HepG2 (cell line): ENCODE results near the gene MAPK8IP1. TPM values are rescaled to one million over a fixed set of nuclear protein-coding genes. Genes with fewer than 3 reads are reported as not detected.

Experiments
- DNMT1 ChIP-seq: sonication (generic); formaldehyde crosslinking; IDR thresholded peaks from 2 replicates; pipeline ENCODE4 v1.5.1; 2020; ENCODE audit warnings: mild to moderate bottlenecking, missing genetic modification reagents
- EHMT2 ChIP-seq: fragments of 200-600 bp; sonication (generic); IDR thresholded peaks from 2 replicates; pipeline ENCODE4 v1.7.0; 2017; ENCODE audit warnings: antibody characterized with exemption, low read depth, low read length, borderline replicate concordance
- PAF1 ChIP-seq: IDR thresholded peaks from 2 replicates; pipeline ENCODE4 v1.6.1; 2016; ENCODE audit warnings: missing genetic modification reagents, missing compliant biosample characterization
- PREB ChIP-seq: sonication (generic); formaldehyde crosslinking; IDR thresholded peaks from 2 replicates; pipeline ENCODE4 v1.4.0; 2020; ENCODE audit warnings: missing genetic modification reagents
- SP2 ChIP-seq: sonication (generic); formaldehyde crosslinking; IDR thresholded peaks from 2 replicates; pipeline ENCODE4 v1.5.1; 2020; ENCODE audit warnings: mild to moderate bottlenecking, missing genetic modification reagents
- TBX3 ChIP-seq: fragments of 450-650 bp; IDR thresholded peaks from 2 replicates; pipeline ENCODE4 v1.6.1; 2017; ENCODE audit warnings: antibody characterized with exemption, mild to moderate bottlenecking, inconsistent platforms, borderline replicate concordance
- TFE3 ChIP-seq: IDR thresholded peaks from 2 replicates; pipeline ENCODE4 v1.6.1; 2016
- TOE1 ChIP-seq: sonication (generic); formaldehyde crosslinking; IDR thresholded peaks from 2 replicates; pipeline ENCODE4 v1.4.0; 2020; ENCODE audit warnings: mild to moderate bottlenecking, missing genetic modification reagents
- XBP1 ChIP-seq: sonication (generic); formaldehyde crosslinking; IDR thresholded peaks from 2 replicates; pipeline ENCODE4 v1.5.0; 2020; ENCODE audit warnings: missing genetic modification reagents
- ZBTB38 ChIP-seq: sonication (generic); formaldehyde crosslinking; IDR thresholded peaks from 2 replicates; pipeline ENCODE4 v1.5.1; 2020; ENCODE audit warnings: mild to moderate bottlenecking, missing genetic modification reagents
- ZBTB40 ChIP-seq, 2 experiments: fragments of 450-650 bp in 1 of 2; sonication (generic) in 1 of 2; formaldehyde crosslinking in 1 of 2; IDR thresholded peaks; 2 replicates each; pipeline versions ENCODE4 v1.6.1 to v1.8.0; 2016 to 2022; ENCODE audit warnings: antibody characterized with exemption in 1 of 2, mild to moderate bottlenecking in 1 of 2, missing genetic modification reagents in 1 of 2
- ZFP36 ChIP-seq: fragments of 150-350 bp; IDR thresholded peaks from 2 replicates; pipeline ENCODE4 v1.6.1; 2018; ENCODE audit warnings: borderline replicate concordance, low read length, low read depth; ENCODE audit not compliant: partially characterized antibody
- ZKSCAN8 ChIP-seq: IDR thresholded peaks from 2 replicates; pipeline ENCODE4 v1.6.1; 2016; ENCODE audit warnings: borderline replicate concordance, missing genetic modification reagents, missing compliant biosample characterization
- ZMAT5 ChIP-seq: sonication (generic); formaldehyde crosslinking; IDR thresholded peaks from 2 replicates; pipeline ENCODE4 v1.5.0; 2020; ENCODE audit warnings: mild to moderate bottlenecking, low read depth, missing genetic modification reagents, borderline replicate concordance
- ZNF121 ChIP-seq: sonication (generic); formaldehyde crosslinking; IDR thresholded peaks from 2 replicates; pipeline ENCODE4 v1.5.0; 2020; ENCODE audit warnings: mild to moderate bottlenecking, missing genetic modification reagents
- ZNF331 ChIP-seq: sonication (generic); formaldehyde crosslinking; IDR thresholded peaks from 2 replicates; pipeline ENCODE4 v1.4.0; 2020; ENCODE audit warnings: missing genetic modification reagents
- ZNF350 ChIP-seq: sonication (generic); formaldehyde crosslinking; IDR thresholded peaks from 2 replicates; pipeline ENCODE4 v1.4.0; 2020; ENCODE audit warnings: mild to moderate bottlenecking, low read depth, missing genetic modification reagents, borderline replicate concordance
- ZNF430 ChIP-seq: sonication (generic); formaldehyde crosslinking; IDR thresholded peaks from 2 replicates; pipeline ENCODE4 v1.9.0; 2021; ENCODE audit warnings: mild to moderate bottlenecking, missing genetic modification reagents
- polyA plus RNA-seq, 8 experiments: library from polyadenylated mRNA; depleted of rRNA in 3 of 8; stranded (reverse) in 7 of 8; unstranded in 1 of 8; fragments of >200 nt; fragmentation: Illumina TruSeq in 4 of 8; extraction: Trizol in 4 of 8; gene quantifications; 2 replicates each; pipeline versions ENCODE4 v1.2.1 to v1.2.3, GENCODE V29; 2011 to 2016; ENCODE audit warnings: low read depth in 4 of 8, missing spikeins in 1 of 8, mixed read lengths in 1 of 8; ENCODE audit not compliant: insufficient read depth in 1 of 8
- total RNA-seq, 5 experiments: library from RNA; depleted of rRNA; stranded (reverse); fragments of >200 nt; fragmentation: Illumina TruSeq; extraction: Trizol; gene quantifications; 2 replicates each; pipeline ENCODE4 v1.2.3, GENCODE V29; 2016; ENCODE audit warnings: low read depth in 1 of 5

The MAPK8IP1 gene
- total and polyA plus RNA-seq, 2 of the 13 experiments (the other 11 are each of a cell fraction or from before 2014, with no cell fraction given) = 2.2 to 4.2 TPM

GRCh38 chr11:45918331-45918941 is 33.0 kb downstream of the MAPK8IP1 start (continued):
- TF ChIP-seq ZNF121 (CRISPR knock-in tag) = no peak
- TF ChIP-seq ZKSCAN8 (CRISPR knock-in tag) = no peak
- no peak for TF ChIP-seq TBX3
- TF ChIP-seq ZFP36 = no peak
- no peak for TF ChIP-seq ZNF430
- TF ChIP-seq PAF1 (CRISPR knock-in tag) = no peak
- no peak for TF ChIP-seq DNMT1 (CRISPR knock-in tag)
- no peak; the same call in 1 of the 2 replicates for TF ChIP-seq ZNF350 (CRISPR knock-in tag)
- TF ChIP-seq EHMT2 = no peak
- no peak for TF ChIP-seq ZMAT5 (CRISPR knock-in tag)
- TF ChIP-seq ZBTB40 (IDR thresholded peaks at IDR 0.05) = no peak
- TF ChIP-seq ZBTB40 (CRISPR knock-in tag; IDR thresholded peaks at IDR 0.05) = no peak
- TF ChIP-seq ZNF331 = no peak
- no peak for TF ChIP-seq TFE3 (CRISPR knock-in tag)
- TF ChIP-seq TOE1 (CRISPR knock-in tag) = no peak
- TF ChIP-seq ZBTB38 (CRISPR knock-in tag) = no peak
- TF ChIP-seq XBP1 (CRISPR knock-in tag) = no peak
- no peak for TF ChIP-seq SP2 (CRISPR knock-in tag)
- TF ChIP-seq PREB (CRISPR knock-in tag) = no peak
